Measurements from ENCODE around the gene CAMK4.
"Not testable (repeated sequence)": the region's sequence is repeated elsewhere in the genome, so short reads cannot be mapped to it uniquely, and the experiment has no call there.

The CAMK4 gene

GRCh38 chr5:111383288-111383970 is 159.2 kb downstream of the CAMK4 start:
- DNase-seq (ENCODE audit: low spot score) = no peak

- no peak for DNase-seq (ENCODE audit: low spot score)
These were observed 160.0 kb downstream of the CAMK4 start for GRCh38 chr5:111384220-111384619.

GRCh38 chr5:111385051-111385450 is 160.9 kb downstream of the CAMK4 start:
- no peak for DNase-seq (ENCODE audit: low spot score)

GRCh38 chr5:111385970-111386831 is 162.0 kb downstream of the CAMK4 start:
- DNase-seq (ENCODE audit: low spot score) = no peak

GRCh38 chr5:111386832-111387162 is 162.6 kb downstream of the CAMK4 start:
- DNase-seq (ENCODE audit: low spot score) = no peak

- DNase-seq (ENCODE audit: low spot score) = no peak
These were observed 163.2 kb downstream of the CAMK4 start for GRCh38 chr5:111387361-111387760.

GRCh38 chr5:111389390-111390082 is 165.4 kb downstream of the CAMK4 start:
- no peak for DNase-seq (ENCODE audit: low spot score)

GRCh38 chr5:111392181-111392580 is 168.0 kb downstream of the CAMK4 start:
- DNase-seq (ENCODE audit: low spot score) = no peak

- DNase-seq (ENCODE audit: low spot score) = no peak
These were observed 170.4 kb downstream of the CAMK4 start for GRCh38 chr5:111394586-111394985.

GRCh38 chr5:111398013-111398412 is 173.8 kb downstream of the CAMK4 start:
- no peak for DNase-seq (ENCODE audit: low spot score)

- no peak for DNase-seq (ENCODE audit: low spot score)
These were observed 174.9 kb downstream of the CAMK4 start for GRCh38 chr5:111399113-111399512.

- no peak for DNase-seq (ENCODE audit: low spot score)
These were observed 177.7 kb downstream of the CAMK4 start for GRCh38 chr5:111401906-111402305.

GRCh38 chr5:111404270-111404769 is 180.1 kb downstream of the CAMK4 start:
- no peak for DNase-seq (ENCODE audit: low spot score)

- no peak for DNase-seq (ENCODE audit: low spot score)
These were observed 183.4 kb downstream of the CAMK4 start for GRCh38 chr5:111407562-111407961.

- no peak for DNase-seq (ENCODE audit: low spot score)
These were observed 184.6 kb downstream of the CAMK4 start for GRCh38 chr5:111408817-111409216.

- DNase-seq (ENCODE audit: low spot score) = not testable (repeated sequence)
These were observed 185.1 kb downstream of the CAMK4 start for GRCh38 chr5:111409266-111409665.

- DNase-seq (ENCODE audit: low spot score) = not testable (repeated sequence)
These were observed 185.9 kb downstream of the CAMK4 start for GRCh38 chr5:111410067-111410466.

GRCh38 chr5:111411301-111411700 is 187.1 kb downstream of the CAMK4 start:
- no peak for DNase-seq (ENCODE audit: low spot score)

GRCh38 chr5:111412593-111412992 is 188.4 kb downstream of the CAMK4 start:
- DNase-seq (ENCODE audit: low spot score) = no peak

GRCh38 chr5:111415053-111415452 is 190.9 kb downstream of the CAMK4 start:
- DNase-seq (ENCODE audit: low spot score) = no peak

GRCh38 chr5:111422245-111422644 is 198.1 kb downstream of the CAMK4 start:
- no peak for DNase-seq (ENCODE audit: low spot score)

Data from hematopoietic multipotent progenitor cell treated with erythropoietin and hydrocortisone succinate and interleukin-3 and kit ligand, for 17 days (in vitro differentiated cells).